Smooth muscle cell (in vitro differentiated cells): ENCODE measurements around the gene L2HGDH. TPM values are rescaled to one million over a fixed set of nuclear protein-coding genes. Genes with fewer than 3 reads are reported as not detected.
"Not testable (repeated sequence)": the region's sequence is repeated elsewhere in the genome, so short reads cannot be mapped to it uniquely, and the experiment has no call there.

Source experiments
- DNase-seq: peaks from one replicate; lab custom pipeline; 2025; ENCODE audit not compliant: unreplicated experiment; lab: John Stamatoyannopoulos, UW
- H2AFZ ChIP-seq: fragments of 200-600 bp; sonication (generic); 2 replicates; pipeline ENCODE4 v1.6.0; 2016; ENCODE audit warnings: antibody characterized with exemption, low read depth, mild to moderate bottlenecking
- H3F3A ChIP-seq: fragments of 200-600 bp; sonication (generic); 2 replicates; pipeline ENCODE4 v1.6.0; 2017; ENCODE audit warnings: antibody characterized with exemption, low read depth
- H3K27ac ChIP-seq: fragments of 200-600 bp; sonication (generic); 2 replicates; pipeline ENCODE4 v1.5.1; 2016; ENCODE audit warnings: low read depth, mild to moderate bottlenecking
- H3K27me3 ChIP-seq: fragments of 200-600 bp; sonication (generic); 2 replicates; pipeline ENCODE4 v1.6.1; 2016; ENCODE audit warnings: low read depth, mild to moderate bottlenecking
- H3K36me3 ChIP-seq: fragments of 200-600 bp; sonication (generic); 2 replicates; pipeline ENCODE4 v1.5.1; 2016; ENCODE audit warnings: low read depth
- H3K4me1 ChIP-seq: fragments of 200-600 bp; sonication (generic); 2 replicates; pipeline ENCODE4 v1.5.1; 2016; ENCODE audit warnings: low read depth
- H3K4me2 ChIP-seq: fragments of 200-600 bp; sonication (generic); 2 replicates; pipeline ENCODE4 v1.6.0; 2016; ENCODE audit warnings: mild to moderate bottlenecking
- H3K4me3 ChIP-seq: fragments of 200-600 bp; sonication (generic); 2 replicates; pipeline ENCODE4 v1.5.1; 2016; ENCODE audit warnings: mild to moderate bottlenecking
- H3K79me2 ChIP-seq: fragments of 200-600 bp; sonication (generic); 2 replicates; pipeline ENCODE4 v1.6.0; 2016; ENCODE audit warnings: low read depth, mild to moderate bottlenecking
- H3K9ac ChIP-seq: fragments of 200-600 bp; sonication (generic); 2 replicates; pipeline ENCODE4 v1.6.0; 2016; ENCODE audit warnings: low read depth
- H3K9me3 ChIP-seq: fragments of 200-600 bp; sonication (generic); replicated peaks from 2 replicates; pipeline ENCODE4 v1.5.1; 2016; ENCODE audit warnings: low read depth
- H4K20me1 ChIP-seq: fragments of 200-600 bp; sonication (generic); 2 replicates; pipeline ENCODE4 v1.6.0; 2016; ENCODE audit warnings: low read depth
- CTCF ChIP-seq: fragments of 200-600 bp; sonication (generic); IDR thresholded peaks from 2 replicates; pipeline ENCODE4 v1.5.1; 2017; ENCODE audit warnings: borderline replicate concordance, mild to moderate bottlenecking, antibody characterized with exemption; ENCODE audit not compliant: insufficient read depth, poor library complexity, severe bottlenecking
- WGBS: methylation state at CpG from one replicate; pipeline ENCODE4 v1.1.7; 2016; ENCODE audit warnings: low lambda C conversion rate; 5-methylcytosine and 5-hydroxymethylcytosine counted together
- polyA plus RNA-seq: library from polyadenylated mRNA; unstranded; fragments of >200 nt; fragmentation: Nextera tagmentation; extraction: Ambion mirVana; gene quantifications from 2 replicates; pipeline ENCODE4 v1.2.1, GENCODE V29; 2016
- total RNA-seq: library from RNA; depleted of rRNA; stranded (reverse); fragments of >200 nt; gene quantifications from 2 replicates; pipeline ENCODE4 v1.2.3, GENCODE V29; 2014

L2HGDH gene
- total and polyA plus RNA-seq, 2 experiments from 2014 or later: 3.0 to 3.5 TPM

GRCh38 chr14:50318031-50318626, 6.1 kb upstream of the L2HGDH start:
- Histone ChIP-seq H3K79me2 (peaks cover 17% of the 10 kb centered on the region), H3K27ac (no peak overlapping the region), H3F3A (no peaks in the 10 kb centered on the region), H3K4me3 (no peak overlapping the region), H3K9ac (no peak overlapping the region), H2AFZ (no peak overlapping the region), H3K9me3 (no peaks in the 10 kb centered on the region), H4K20me1 (no peaks in the 10 kb centered on the region), H3K4me2 (no peak overlapping the region), H3K4me1 (peaks cover 1% of the 10 kb centered on the region), H3K36me3 (no peaks in the 10 kb centered on the region), H3K27me3 (no peaks in the 10 kb centered on the region)
- DNase-seq: no peak
- 54% methylated on average over 4 of the region's 4 CpGs for WGBS
- peak; percentile 62 for TF ChIP-seq CTCF

DNA sequence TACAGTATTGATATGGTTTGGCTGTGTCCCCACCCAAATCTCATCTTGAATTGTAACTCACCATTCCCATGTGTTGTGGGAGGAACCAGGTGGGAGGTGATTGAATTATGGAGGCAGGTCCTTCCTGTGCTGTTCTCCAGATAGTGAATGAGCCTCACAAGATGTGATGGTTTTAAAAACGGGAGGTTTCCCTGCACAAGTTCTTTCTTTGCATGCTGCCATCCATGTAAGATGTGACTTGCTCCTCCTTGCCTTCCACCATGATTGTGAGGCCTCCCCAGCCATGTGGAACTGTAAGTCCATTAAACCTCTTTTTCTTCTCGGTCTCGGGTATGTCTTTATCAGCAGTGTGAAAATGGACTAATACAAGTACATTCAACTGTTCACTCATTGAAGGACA, 2.1 kb upstream of the L2HGDH start:
- WGBS: 100% methylated on average over 3 of the region's 3 CpGs
- not testable (repeated sequence) for DNase-seq, H3F3A ChIP-seq, H3K4me3 ChIP-seq, H3K36me3 ChIP-seq, H2AFZ ChIP-seq, H3K27me3 ChIP-seq, H3K4me2 ChIP-seq, H3K9me3 ChIP-seq, H3K9ac ChIP-seq, H4K20me1 ChIP-seq, H3K27ac ChIP-seq
- Histone ChIP-seq H3K79me2 (peaks cover 27% of the 10 kb centered on the region), H3K4me1 (peaks cover 12% of the 10 kb centered on the region)

DNA sequence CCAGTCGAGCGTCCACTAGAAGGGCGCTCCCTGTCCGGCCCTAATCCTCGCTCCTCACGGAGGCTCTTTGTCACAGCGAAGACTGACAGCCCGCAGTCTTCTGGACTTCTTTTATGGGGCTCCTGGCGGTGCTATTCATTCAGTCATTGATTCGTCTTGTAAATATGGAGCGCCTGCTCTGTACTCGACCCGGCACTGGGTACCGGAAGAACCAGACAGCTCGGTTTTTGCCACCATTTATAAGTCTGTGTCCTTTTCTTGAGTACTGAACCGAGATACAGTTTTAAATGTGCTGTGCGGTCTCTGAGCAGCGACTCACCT, 665 bp upstream of the L2HGDH start:
- TF ChIP-seq CTCF: no peak
- no peaks in the 10 kb centered on the region for H3K36me3 ChIP-seq

GRCh38 chr14:50311337-50311971, 575 bp downstream of the L2HGDH start:
- Histone ChIP-seq H3K9ac (peak overlapping the region; percentile 77), H3K27me3 (no peaks in the 10 kb centered on the region), H3K27ac (no peak overlapping the region), H4K20me1 (no peaks in the 10 kb centered on the region), H3K79me2 (peaks cover 19% of the 10 kb centered on the region), H2AFZ (peak overlapping the region; percentile 95), H3F3A (no peaks in the 10 kb centered on the region), H3K4me1 (peaks cover 12% of the 10 kb centered on the region), H3K4me2 (peak overlapping the region; percentile 92), H3K36me3 (no peaks in the 10 kb centered on the region), H3K4me3 (peak overlapping the region; percentile 71), H3K9me3 (no peaks in the 10 kb centered on the region)
- no peak for DNase-seq
- 3% methylated on average over 18 of the region's 18 CpGs for WGBS
- TF ChIP-seq CTCF: peak; percentile 19

More for the DNA sequence above, 665 bp upstream of the L2HGDH start:
- H3K4me3 ChIP-seq: peak overlapping the region; percentile 71
- peaks cover 19% of the 10 kb centered on the region for H3K79me2 ChIP-seq
- no peaks in the 10 kb centered on the region for H3K27me3 ChIP-seq
- no peak for DNase-seq
- H3K4me2 ChIP-seq: peak overlapping the region; percentile 92
- H3K9ac ChIP-seq: peak overlapping the region; percentile 77
- peaks cover 12% of the 10 kb centered on the region for H3K4me1 ChIP-seq
- no peaks in the 10 kb centered on the region for H3K9me3 ChIP-seq
- 8% methylated on average over 18 of the region's 18 CpGs for WGBS
- no peaks in the 10 kb centered on the region for H3F3A ChIP-seq
- peak overlapping the region; percentile 95 for H2AFZ ChIP-seq
- H3K27ac ChIP-seq: peak overlapping the region; percentile 89
- no peaks in the 10 kb centered on the region for H4K20me1 ChIP-seq
